OCI-LY7 (cell line): ENCODE data around the gene PARP14. TPM values are rescaled to one million over a fixed set of nuclear protein-coding genes. Genes with fewer than 3 reads are reported as not detected.

ENCODE experiments used
- BruUV-seq: library from RNA; stranded (reverse); fragments of 400-500 nt; replicated peaks from 2 replicates; lab custom pipeline; 2021; lab: Mats Ljungman, UMichigan
- CTCF ChIA-PET: fragments of 300-600 bp; sonication (Branson Sonifier 250); formaldehyde crosslinking; loops from one replicate; lab custom pipeline; 2022; ENCODE audit warnings: antibody characterized with exemption; ENCODE audit not compliant: unreplicated experiment; lab: Charles Lee
- POLR2A ChIA-PET: fragments of 300-600 bp; sonication (Branson Sonifier 250); formaldehyde crosslinking; loops from one replicate; lab custom pipeline; 2022; ENCODE audit warnings: antibody characterized with exemption; lab: Charles Lee
- DNase-seq: peaks from one replicate; pipeline ENCODE4 v3.0.0-alpha.2; 2015; ENCODE audit warnings: low spot score
- H2AFZ ChIP-seq: fragments of 200-600 bp; sonication (generic), shearing (Covaris generic); 2 replicates; pipeline ENCODE4 v1.6.1; 2014; ENCODE audit warnings: mild to moderate bottlenecking, antibody characterized with exemption, low read length, moderate library complexity
- H3K27ac ChIP-seq: fragments of 200-600 bp; sonication (generic); 2 replicates; pipeline ENCODE4 v1.5.1; 2014; ENCODE audit warnings: mixed run types, low read depth, mild to moderate bottlenecking, moderate library complexity, low read length, inconsistent platforms; ENCODE audit not compliant: poor library complexity, severe bottlenecking
- H3K36me3 ChIP-seq: fragments of 200-600 bp; sonication (generic); 2 replicates; pipeline ENCODE4 v1.6.1; 2014; ENCODE audit warnings: mild to moderate bottlenecking, antibody characterized with exemption, low read length, moderate library complexity, mixed read lengths; ENCODE audit not compliant: insufficient read depth
- H3K4me1 ChIP-seq: fragments of 200-600 bp; sonication (generic); 2 replicates; pipeline ENCODE4 v1.5.1; 2014; ENCODE audit warnings: mild to moderate bottlenecking, low read length; ENCODE audit not compliant: insufficient read depth, poor library complexity, severe bottlenecking
- H3K4me2 ChIP-seq: fragments of 200-600 bp; sonication (generic); 2 replicates; pipeline ENCODE4 v1.6.1; 2014; ENCODE audit warnings: mild to moderate bottlenecking, low read length
- H3K4me3 ChIP-seq: fragments of 200-600 bp; sonication (generic); 2 replicates; pipeline ENCODE4 v1.5.1; 2014; ENCODE audit warnings: mild to moderate bottlenecking, low read depth, low read length; ENCODE audit not compliant: poor library complexity, severe bottlenecking
- H3K79me2 ChIP-seq: fragments of 200-600 bp; sonication (generic); 2 replicates; pipeline ENCODE4 v1.6.1; 2016; ENCODE audit warnings: low read depth, mild to moderate bottlenecking, low read length, moderate library complexity, mixed read lengths; ENCODE audit not compliant: insufficient read depth
- H3K9me2 ChIP-seq: fragments of 200-600 bp; sonication (generic); 2 replicates; pipeline ENCODE4 v1.6.1; 2016; ENCODE audit warnings: mild to moderate bottlenecking, low read length, mixed read lengths; ENCODE audit not compliant: insufficient read depth
- H3K9me3 ChIP-seq: fragments of 200-600 bp; sonication (generic); 2 replicates; pipeline ENCODE4 v1.6.1; 2014; ENCODE audit warnings: mild to moderate bottlenecking, mixed run types, low read length, mixed read lengths
- H4K20me1 ChIP-seq: fragments of 200-600 bp; sonication (generic); 2 replicates; pipeline ENCODE4 v1.6.1; 2014; ENCODE audit warnings: mild to moderate bottlenecking, antibody characterized with exemption, low read length, moderate library complexity, mixed read lengths; ENCODE audit not compliant: insufficient read depth
- EZH2phosphoT487 ChIP-seq: fragments of 200-600 bp; sonication (generic); IDR thresholded peaks from 2 replicates; pipeline ENCODE4 v1.6.1; 2018; ENCODE audit warnings: low read depth, borderline replicate concordance, mild to moderate bottlenecking, mixed run types, antibody characterized with exemption, low read length, moderate library complexity, mixed read lengths
- intact Hi-C: fragments of 100-400 bp; cut with micrococcal nuclease; formaldehyde crosslinking; loops from one replicate; pipeline ENCODE4 v1.10.0; 2022; ENCODE audit not compliant: unreplicated experiment
- total RNA-seq, 2 experiments: library from RNA; depleted of rRNA in 1 of 2; stranded (reverse); fragments of >200 nt in 1 of 2; shearing (Covaris generic) in 1 of 2; gene quantifications; 2 replicates each; pipeline ENCODE4 v1.2.3, GENCODE V29; 2014 to 2022
- TF ChIP-seq, protein P1 (sequence below): fragments of 200-600 bp; sonication (generic); conservative IDR thresholded peaks from 2 replicates; pipeline ENCODE4 v1.5.1; 2014; ENCODE audit warnings: mild to moderate bottlenecking, antibody characterized with exemption, low read length, moderate library complexity, mixed read lengths

The PARP14 gene
- total RNA-seq, 2 experiments from 2014 or later = 5.6 to 12.4 TPM

DNA sequence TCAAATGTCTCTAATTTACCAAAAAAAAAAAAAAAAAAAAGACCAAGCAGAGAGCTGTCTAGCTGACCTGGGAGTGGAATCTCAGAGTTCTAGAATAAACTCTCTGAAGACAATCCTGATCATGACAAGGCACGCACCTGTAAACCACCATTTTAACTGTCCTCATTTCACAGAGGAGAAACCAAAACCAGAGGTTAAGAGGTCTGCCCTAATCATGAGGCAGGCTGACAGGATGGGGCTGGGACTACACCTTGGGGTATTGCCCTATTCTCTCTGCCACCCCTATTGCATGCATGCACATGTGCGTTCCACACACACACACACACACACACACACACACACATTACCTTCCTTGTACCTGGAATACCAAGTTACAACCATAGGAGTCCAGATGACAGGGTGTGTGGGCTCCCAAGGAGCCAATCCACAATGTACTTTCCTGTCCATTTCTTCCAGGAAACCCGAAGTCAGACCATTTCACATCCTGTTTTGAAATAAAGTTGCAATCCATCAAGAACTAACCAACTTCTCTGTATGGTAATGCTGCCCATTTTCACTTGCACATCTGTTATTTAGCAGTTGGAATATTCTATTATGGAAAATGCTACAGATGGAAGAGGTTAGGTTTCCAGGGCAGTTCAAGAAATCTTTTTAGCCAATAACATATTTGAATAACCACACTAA, 78.4 kb downstream of the PARP14 start:
- H3K36me3 ChIP-seq = peaks cover 36% of the 10 kb centered on the region
- BruUV-seq = no TSS peak
- H3K4me3 ChIP-seq = no peak overlapping the region
- H3K79me2 ChIP-seq = no peaks in the 10 kb centered on the region
- H3K27ac ChIP-seq = no peak overlapping the region
- POLR2A ChIA-PET = interaction anchor here (0.6 to 1.5 kb wide), 5 partner anchors 12 to 303 kb away, joined by 3 to 6 read pairs (median 3); no protein-coding TSS in a partner anchor
- H3K9me2 ChIP-seq = no peaks in the 10 kb centered on the region
- no peaks in the 10 kb centered on the region for H3K9me3 ChIP-seq
- TF ChIP-seq EZH2phosphoT487 = no peak
- TF ChIP-seq, protein P1, sequence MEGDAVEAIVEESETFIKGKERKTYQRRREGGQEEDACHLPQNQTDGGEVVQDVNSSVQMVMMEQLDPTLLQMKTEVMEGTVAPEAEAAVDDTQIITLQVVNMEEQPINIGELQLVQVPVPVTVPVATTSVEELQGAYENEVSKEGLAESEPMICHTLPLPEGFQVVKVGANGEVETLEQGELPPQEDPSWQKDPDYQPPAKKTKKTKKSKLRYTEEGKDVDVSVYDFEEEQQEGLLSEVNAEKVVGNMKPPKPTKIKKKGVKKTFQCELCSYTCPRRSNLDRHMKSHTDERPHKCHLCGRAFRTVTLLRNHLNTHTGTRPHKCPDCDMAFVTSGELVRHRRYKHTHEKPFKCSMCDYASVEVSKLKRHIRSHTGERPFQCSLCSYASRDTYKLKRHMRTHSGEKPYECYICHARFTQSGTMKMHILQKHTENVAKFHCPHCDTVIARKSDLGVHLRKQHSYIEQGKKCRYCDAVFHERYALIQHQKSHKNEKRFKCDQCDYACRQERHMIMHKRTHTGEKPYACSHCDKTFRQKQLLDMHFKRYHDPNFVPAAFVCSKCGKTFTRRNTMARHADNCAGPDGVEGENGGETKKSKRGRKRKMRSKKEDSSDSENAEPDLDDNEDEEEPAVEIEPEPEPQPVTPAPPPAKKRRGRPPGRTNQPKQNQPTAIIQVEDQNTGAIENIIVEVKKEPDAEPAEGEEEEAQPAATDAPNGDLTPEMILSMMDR = no peak
- no peak for DNase-seq
- CTCF ChIA-PET = no interaction called here
- no peaks in the 10 kb centered on the region for H4K20me1 ChIP-seq
- intact Hi-C loops = no loop called here
- no peaks in the 10 kb centered on the region for H3K4me1 ChIP-seq
- H2AFZ ChIP-seq = no peak overlapping the region
- H3K4me2 ChIP-seq = no peak overlapping the region

DNA sequence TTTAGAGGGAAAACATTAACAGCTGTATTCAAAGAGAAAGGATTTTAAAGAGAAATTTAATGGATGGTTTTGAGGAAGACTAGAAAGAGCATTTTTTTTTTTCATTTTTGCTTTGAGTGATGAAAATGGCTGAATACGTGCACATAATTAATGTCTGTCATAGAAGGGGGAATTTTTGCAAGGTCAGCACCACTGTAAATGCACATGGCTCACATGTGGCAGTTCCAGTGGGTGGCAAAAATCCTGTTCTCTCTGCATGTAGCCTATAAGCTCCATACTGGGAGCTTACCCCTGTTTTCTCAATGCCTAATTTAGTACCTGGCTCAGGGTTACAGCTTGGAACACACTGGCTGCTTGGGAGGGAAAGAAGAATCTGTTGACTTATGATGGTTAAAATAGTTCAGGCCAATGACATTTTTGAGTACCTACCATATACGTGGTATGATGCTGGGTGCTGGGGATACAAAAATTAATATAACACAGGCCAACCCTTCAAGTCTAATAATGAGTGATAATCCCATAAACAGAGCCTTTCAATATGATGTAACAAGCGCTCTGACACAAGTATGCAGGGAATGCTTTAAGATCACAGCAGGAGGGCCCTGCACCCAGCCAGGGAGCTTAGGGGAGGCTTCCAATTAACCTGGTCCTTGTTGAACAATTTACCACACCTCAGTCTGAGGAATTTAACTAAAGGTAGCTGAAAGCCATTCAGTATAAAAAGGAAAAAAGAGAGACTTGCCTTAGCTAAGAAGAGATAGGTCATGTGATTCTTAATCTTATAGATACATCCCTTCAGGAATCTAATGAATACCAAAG, 80.0 kb downstream of the PARP14 start:
- H3K9me3 ChIP-seq = no peaks in the 10 kb centered on the region
- H3K4me3 ChIP-seq = no peak overlapping the region
- no peak for DNase-seq
- no peaks in the 10 kb centered on the region for H4K20me1 ChIP-seq
- BruUV-seq = no TSS peak
- H3K4me2 ChIP-seq = no peak overlapping the region
- H3K27ac ChIP-seq = no peak overlapping the region
- no peaks in the 10 kb centered on the region for H3K79me2 ChIP-seq
- intact Hi-C loops = no loop called here
- TF ChIP-seq, protein P1 = no peak
- no peak for TF ChIP-seq EZH2phosphoT487
- no peaks in the 10 kb centered on the region for H3K4me1 ChIP-seq
- CTCF ChIA-PET = interaction anchor here (0.6 kb wide), 1 partner anchor 201 kb away, joined by 3 read pairs; no protein-coding TSS in a partner anchor
- H3K36me3 ChIP-seq = peaks cover 26% of the 10 kb centered on the region; the same call in 1 of the 2 replicates
- no peak overlapping the region for H2AFZ ChIP-seq
- H3K9me2 ChIP-seq = no peaks in the 10 kb centered on the region
- POLR2A ChIA-PET = interaction anchor here (2.0 kb wide), 1 partner anchor 10 kb away, joined by 5 read pairs; no protein-coding TSS in a partner anchor
